ENCODE results near the gene DRGX.

Gene DRGX

DNA sequence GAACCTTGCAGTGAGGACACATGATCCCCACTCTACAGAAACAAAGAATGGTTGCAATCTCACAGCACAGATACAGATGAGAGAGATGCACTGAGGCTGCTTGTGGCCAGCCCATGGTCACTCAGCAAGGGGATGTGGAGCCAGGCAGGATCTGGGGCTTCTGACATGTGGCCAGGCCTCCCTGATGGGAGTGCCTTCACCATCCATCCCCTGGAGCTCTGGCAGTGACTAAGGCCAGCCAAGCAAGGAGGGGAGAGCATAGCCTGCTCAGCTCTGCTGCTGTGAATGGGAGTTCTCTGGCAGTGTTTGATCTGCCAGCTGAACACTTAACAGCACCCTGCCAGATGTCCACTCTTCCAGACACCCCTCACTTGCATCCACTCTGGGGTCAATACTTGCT is 77.1 kb downstream of the DRGX start:
- DNase-seq (ENCODE audit: low spot score), result no peak

DNA sequence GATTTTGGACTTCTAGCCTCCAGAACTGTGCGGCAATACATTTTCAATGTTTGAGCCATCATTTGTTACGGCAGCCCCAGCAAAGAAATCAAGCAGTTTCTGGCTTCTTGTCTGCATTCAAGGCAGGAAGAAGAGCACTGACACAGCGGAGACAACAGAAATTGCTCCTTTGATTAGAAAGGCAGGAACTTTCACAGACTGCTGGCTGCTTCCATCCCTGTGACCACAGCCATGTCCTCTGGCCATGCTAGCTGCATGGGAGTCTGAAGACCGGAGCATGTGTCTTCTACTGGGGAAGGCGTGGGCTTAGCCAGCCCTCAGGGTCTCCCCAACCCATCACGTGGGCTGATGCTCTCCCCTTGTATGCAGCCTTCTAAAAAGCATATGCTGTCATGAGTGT is 77.9 kb downstream of the DRGX start:
- DNase-seq (ENCODE audit: low spot score), result no peak

- DNase-seq (ENCODE audit: low spot score), result no peak
Observed at GRCh38 chr10:49314806-49315205, 81.1 kb downstream of the DRGX start.

All from kidney capillary endothelial cell (primary cell).